Measurements from ENCODE around the gene SMG1.

GRCh38 chr16:18975109-18975508, 48.9 kb upstream of the SMG1 start:
- TF ChIP-seq CTCF (IDR thresholded peaks at IDR 0.05) (no peak), POLR2A (IDR thresholded peaks at IDR 0.05) (no peak)

Measured in breast epithelium (tissue), 3 donors.